ENCODE data around the gene PDE4B. TPM values are rescaled to one million over a fixed set of nuclear protein-coding genes. Genes with fewer than 3 reads are reported as not detected.

Gene PDE4B
- total RNA-seq, 1 donor from 2014 or later: 0.57 TPM

- H3K4me1 Mint-ChIP-seq (ENCODE audit: low read depth): peaks cover 14% of the 10 kb centered on the region
- no peak for TF ChIP-seq CTCF (IDR thresholded peaks at IDR 0.05)
- no peak for DNase-seq (ENCODE audit: low spot score)
- H3K9me3 Mint-ChIP-seq (ENCODE audit: low read depth): no peaks in the 10 kb centered on the region
- no peaks in the 10 kb centered on the region for H3K36me3 Mint-ChIP-seq (ENCODE audit: low read depth)
- H3K27ac Mint-ChIP-seq (ENCODE audit: unreplicated experiment): no peak overlapping the region
- H3K27me3 Mint-ChIP-seq (ENCODE audit: low read depth): no peaks in the 10 kb centered on the region
- H3K4me3 Mint-ChIP-seq (ENCODE audit: unreplicated experiment): no peak overlapping the region
Measured at GRCh38 chr1:66282891-66283621, 490.4 kb downstream of the PDE4B start.

- no peak overlapping the region for H3K4me3 Mint-ChIP-seq (ENCODE audit: unreplicated experiment)
- no peaks in the 10 kb centered on the region for H3K9me3 Mint-ChIP-seq (ENCODE audit: low read depth)
- H3K27me3 Mint-ChIP-seq (ENCODE audit: low read depth): no peaks in the 10 kb centered on the region
- no peak for TF ChIP-seq CTCF (IDR thresholded peaks at IDR 0.05)
- H3K27ac Mint-ChIP-seq (ENCODE audit: unreplicated experiment): no peak overlapping the region
- H3K36me3 Mint-ChIP-seq (ENCODE audit: low read depth): no peaks in the 10 kb centered on the region
- DNase-seq (ENCODE audit: low spot score): no peak
- peaks cover 14% of the 10 kb centered on the region for H3K4me1 Mint-ChIP-seq (ENCODE audit: low read depth)
Measured at GRCh38 chr1:66283622-66284041, 490.9 kb downstream of the PDE4B start.

GRCh38 chr1:66284746-66285145 is 492.1 kb downstream of the PDE4B start:
- H3K4me3 Mint-ChIP-seq (ENCODE audit: unreplicated experiment): no peak overlapping the region
- no peak for TF ChIP-seq CTCF (IDR thresholded peaks at IDR 0.05)
- no peaks in the 10 kb centered on the region for H3K9me3 Mint-ChIP-seq (ENCODE audit: low read depth)
- DNase-seq (ENCODE audit: low spot score): no peak
- no peaks in the 10 kb centered on the region for H3K36me3 Mint-ChIP-seq (ENCODE audit: low read depth)
- H3K27me3 Mint-ChIP-seq (ENCODE audit: low read depth): no peaks in the 10 kb centered on the region
- H3K4me1 Mint-ChIP-seq (ENCODE audit: low read depth): peaks cover 14% of the 10 kb centered on the region
- no peak overlapping the region for H3K27ac Mint-ChIP-seq (ENCODE audit: unreplicated experiment)

- Mint-ChIP-seq H3K9me3 (ENCODE audit: low read depth) (no peaks in the 10 kb centered on the region), H3K4me3 (ENCODE audit: unreplicated experiment) (no peak overlapping the region), H3K27me3 (ENCODE audit: low read depth) (no peaks in the 10 kb centered on the region), H3K4me1 (ENCODE audit: low read depth) (peaks cover 14% of the 10 kb centered on the region), H3K36me3 (ENCODE audit: low read depth) (no peaks in the 10 kb centered on the region), H3K27ac (ENCODE audit: unreplicated experiment) (no peak overlapping the region)
- no peak for DNase-seq (ENCODE audit: low spot score)
- no peak for TF ChIP-seq CTCF (IDR thresholded peaks at IDR 0.05)
Measured at GRCh38 chr1:66285618-66286270, 493.0 kb downstream of the PDE4B start.

- H3K9me3 Mint-ChIP-seq (ENCODE audit: low read depth): no peaks in the 10 kb centered on the region
- no peak for DNase-seq (ENCODE audit: low spot score)
- peaks cover 14% of the 10 kb centered on the region for H3K4me1 Mint-ChIP-seq (ENCODE audit: low read depth)
- H3K36me3 Mint-ChIP-seq (ENCODE audit: low read depth): no peaks in the 10 kb centered on the region
- H3K27me3 Mint-ChIP-seq (ENCODE audit: low read depth): no peaks in the 10 kb centered on the region
- no peak for TF ChIP-seq CTCF (IDR thresholded peaks at IDR 0.05)
- H3K4me3 Mint-ChIP-seq (ENCODE audit: unreplicated experiment): no peak overlapping the region
- H3K27ac Mint-ChIP-seq (ENCODE audit: unreplicated experiment): no peak overlapping the region
Measured at GRCh38 chr1:66286307-66286706, 493.6 kb downstream of the PDE4B start.
